GM19455 (cell line): ENCODE data around the gene EPHB1.

Experiments
- ATAC-seq: cut with Tn5 transposase; IDR thresholded peaks from one replicate; pipeline ENCODE4 v1.9.1; 2021; ENCODE audit not compliant: unreplicated experiment

The EPHB1 gene

DNA sequence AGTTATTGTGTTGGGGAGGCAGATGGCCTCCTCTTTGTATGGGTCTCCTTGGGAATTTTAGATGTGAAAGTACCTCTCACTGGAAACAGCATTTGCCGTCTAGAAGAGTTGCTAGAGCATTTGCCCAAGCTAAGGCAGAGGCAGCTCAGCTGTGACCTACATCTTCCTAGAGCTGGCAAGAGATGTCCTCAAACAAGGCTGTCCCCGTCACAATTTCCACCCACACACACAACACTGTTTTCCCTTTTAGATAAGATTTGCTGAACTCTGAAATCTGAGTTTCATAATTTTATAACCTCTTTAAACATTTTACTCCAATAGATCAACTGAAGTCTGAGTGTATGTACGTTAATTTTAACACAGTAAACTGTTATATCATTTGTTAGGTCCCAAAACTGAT, 352.6 kb downstream of the EPHB1 start:
- no peak for ATAC-seq

DNA sequence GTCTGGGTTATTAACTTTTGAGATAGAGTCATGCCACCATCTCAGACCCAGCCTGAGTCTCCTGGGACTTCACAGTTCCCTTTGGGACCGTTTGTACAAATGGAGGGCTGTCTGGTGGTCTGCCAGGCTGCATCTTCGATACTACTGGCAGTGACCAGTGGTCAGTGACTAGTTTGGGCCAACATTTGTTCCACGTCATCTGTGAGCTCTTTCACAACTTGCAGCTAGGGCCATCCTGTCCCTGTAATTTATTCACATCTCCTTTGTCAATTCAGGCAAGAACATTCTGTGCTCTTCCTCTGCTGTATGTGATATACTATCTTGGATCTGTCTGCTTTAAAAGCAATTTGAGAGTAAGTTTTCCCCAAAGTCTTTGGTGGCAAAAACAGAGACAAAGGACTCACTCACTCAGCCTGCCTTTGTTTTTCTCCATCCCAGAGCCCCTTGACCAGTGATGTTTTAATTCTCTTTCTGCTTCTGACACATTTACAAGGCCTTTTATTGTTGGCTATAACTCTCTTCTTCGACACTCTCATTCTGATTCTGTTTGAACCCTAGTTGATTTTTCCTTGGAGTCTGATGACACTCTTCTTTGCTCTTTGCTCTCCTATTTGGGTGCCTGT, 353.4 kb downstream of the EPHB1 start:
- ATAC-seq: no peak

DNA sequence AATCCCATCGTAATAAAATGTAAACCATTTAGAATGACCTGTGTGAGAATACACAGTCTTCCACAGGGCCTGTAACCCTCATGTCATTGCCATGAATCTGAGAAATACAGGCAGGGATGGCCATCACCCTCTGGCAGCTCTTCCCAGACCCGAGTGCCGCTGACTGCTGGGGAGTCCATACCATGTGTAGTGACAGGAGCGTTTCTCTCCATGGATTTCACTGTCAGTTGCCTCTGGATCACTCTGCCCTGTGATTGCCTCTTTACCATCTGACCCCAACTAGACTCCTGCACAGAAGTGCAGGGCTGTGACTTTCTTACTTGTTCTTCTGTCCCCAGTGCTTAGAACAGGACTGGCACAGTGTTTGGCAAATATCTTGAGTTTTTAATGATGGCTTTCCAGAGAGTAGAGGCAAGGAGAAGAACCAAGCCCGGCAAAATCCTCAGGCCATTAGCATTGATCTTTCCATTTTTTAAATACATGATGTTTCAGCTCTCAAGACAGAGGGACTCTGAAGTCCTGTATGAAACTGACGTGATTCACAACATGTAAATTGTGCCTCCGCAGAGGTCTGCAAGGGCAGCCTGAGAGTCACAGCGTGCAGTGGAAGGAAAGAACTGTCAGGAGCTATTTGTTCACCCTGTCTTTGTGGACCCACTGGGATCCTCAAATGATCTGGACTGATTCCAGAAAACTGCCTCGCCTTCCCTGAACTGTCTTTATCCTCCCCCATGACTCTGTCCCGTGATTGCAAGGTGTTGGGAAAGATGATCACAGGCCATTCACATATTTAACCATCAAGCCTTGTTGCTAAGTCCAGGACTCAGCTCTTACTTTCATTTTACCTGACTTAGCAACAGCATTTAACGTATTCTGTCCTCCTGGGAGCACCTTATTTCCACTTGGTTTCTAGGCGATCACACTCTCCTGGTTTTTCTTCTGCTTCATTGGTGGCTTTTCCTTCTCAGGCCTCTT, 354.9 kb downstream of the EPHB1 start:
- ATAC-seq: no peak

DNA sequence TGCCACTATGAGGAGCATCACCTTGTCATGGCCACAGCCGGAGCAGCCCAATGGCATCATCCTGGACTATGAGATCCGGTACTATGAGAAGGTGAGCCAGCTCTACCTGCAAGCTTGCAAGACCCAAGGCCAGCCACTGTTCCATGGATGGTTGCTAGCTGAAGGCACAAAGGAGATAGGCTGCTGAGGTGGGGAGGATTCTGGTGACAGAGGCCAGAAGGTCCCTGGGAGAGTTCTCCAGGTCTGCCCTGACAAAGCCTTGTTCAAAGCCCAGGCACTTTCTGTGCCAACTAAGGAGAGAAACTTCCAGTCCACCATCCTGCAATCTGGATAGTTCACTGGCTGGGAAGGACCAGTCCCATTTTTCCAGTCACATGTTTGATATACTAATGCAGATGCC, 359.1 kb downstream of the EPHB1 start:
- no peak for ATAC-seq

DNA sequence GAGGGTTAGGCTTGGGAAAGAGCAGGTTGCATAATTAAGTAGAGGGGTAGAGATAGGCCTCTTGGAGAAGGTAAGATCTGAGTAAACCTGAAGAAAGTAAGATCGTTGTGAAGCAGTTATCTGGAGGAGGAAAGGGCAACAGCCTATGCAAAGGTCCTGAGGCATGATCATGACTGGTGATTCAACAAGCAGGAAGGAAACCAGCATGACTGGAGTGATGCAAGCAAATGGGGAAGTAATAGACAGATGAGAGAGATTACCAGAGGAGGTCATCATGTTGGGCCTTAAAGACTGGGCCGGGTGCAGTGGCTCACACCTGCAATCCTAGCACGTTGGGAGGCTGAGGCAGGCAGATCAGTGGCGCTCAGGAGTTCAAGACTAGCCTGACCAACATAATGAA, 360.2 kb downstream of the EPHB1 start:
- ATAC-seq: no peak

DNA sequence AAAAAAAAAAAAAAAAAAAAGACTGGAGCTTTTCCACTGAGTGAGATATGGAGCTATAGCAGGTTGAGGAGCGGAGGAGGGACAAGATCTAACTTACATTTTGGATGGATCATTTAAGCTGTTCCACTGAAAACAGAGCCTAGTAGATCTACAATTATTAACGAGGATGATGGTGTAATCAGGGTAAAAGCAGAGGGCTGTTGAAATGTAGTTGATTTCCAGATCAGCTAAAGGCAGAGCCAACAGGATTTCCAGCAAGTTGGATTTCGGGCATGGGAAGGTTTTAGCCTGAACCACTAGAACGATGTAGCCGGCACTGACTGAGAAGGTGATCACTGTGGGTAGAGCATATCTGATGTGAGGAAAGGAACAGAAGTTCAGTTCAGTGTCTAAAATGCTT, 360.7 kb downstream of the EPHB1 start:
- no peak for ATAC-seq

DNA sequence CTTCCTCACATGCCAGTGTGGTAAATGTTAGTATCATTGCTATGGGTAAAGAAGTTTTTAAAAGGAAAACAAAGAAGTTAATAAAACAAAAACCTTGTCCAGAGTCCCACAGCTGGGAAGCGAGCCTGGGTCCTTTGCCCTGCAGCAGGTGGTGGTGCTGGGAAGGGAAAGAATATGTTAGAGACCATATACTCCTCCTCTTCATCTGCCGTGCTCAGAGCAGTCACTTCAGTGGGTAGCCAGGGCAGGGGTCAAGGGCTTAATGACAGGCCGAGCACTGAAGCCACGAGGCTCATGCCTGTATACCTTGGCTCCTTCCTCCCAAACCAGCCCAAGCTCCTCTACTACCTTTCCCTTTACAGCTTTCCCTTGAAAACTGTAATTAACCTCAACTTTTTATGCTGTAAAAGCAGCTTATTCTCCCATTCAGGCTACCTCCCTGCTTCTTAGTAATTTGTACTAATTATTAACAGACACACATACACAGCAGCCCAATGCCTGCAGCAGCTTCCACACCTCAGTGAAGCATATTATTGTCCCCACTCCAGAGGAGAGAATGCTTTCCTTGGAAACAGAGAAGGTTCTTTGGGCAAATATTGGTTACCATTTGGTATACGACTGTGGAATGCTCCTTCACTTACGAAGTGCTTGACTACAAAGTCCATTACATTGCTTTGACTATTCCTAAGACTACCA, 362.1 kb downstream of the EPHB1 start:
- ATAC-seq: no peak

DNA sequence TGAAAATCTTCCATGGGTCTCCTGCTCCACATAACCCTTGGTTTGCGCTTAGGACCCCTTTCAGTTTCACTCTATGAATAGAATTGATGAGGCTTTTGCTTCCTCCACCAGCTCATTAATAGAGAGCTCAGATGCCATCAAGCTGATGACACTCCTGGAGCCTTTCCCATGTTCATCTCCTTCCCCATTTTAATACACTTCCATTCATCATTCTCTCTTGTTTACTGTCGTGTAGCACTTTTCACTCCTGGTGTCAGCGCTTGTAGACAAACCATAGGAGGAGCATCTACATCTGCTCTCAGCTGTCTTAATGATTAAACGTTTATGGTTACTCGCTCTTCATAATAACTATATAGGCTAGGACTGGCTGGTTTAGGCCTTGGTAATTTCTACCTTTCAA, 363.5 kb downstream of the EPHB1 start:
- ATAC-seq: no peak

DNA sequence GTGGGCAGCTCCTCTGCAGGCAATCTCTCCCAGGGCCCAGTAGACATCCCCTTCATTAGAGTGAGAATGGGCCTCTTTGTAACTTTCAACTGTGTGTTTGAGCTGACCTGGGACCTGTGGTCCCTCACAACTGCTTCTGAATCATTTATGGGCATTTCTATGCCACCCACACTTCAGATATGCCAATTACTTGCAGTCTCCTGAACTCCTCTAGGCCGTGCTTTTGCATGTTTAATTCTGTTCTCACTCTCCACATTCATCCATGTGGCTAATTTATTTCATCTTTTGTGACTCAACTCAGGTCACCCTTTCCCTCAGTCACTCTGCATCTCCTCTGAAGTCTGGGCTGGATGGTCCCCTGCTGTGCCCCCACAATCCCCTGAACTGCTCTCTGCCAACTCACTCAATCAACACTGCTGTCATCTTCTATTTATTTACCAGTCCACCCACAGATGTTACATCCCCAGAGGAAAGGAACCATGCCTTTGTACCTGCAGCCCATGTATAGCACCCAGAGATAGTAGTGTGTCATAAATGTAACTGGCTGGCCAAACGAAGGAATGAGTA, 364.7 kb downstream of the EPHB1 start:
- ATAC-seq: no peak

DNA sequence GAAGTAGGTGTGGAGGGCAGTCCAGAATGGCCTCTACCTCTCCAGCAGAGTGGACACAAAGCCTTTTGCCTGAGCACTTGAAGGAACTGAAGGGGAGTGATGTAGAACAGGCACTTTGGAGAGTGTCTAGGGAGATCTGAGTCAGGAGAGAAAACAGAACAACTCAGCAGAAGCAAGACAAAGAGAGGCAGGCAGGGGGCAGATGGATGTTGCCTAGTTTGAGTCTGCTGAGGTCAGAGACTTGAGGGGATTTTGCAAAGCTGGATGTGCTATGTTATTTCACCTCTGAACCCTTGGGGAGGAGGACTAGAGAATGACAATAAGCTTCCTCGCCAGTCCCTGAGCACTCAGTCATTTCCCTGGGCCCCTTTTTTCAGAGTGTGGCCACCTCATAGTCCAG, 366.4 kb downstream of the EPHB1 start:
- no peak for ATAC-seq

DNA sequence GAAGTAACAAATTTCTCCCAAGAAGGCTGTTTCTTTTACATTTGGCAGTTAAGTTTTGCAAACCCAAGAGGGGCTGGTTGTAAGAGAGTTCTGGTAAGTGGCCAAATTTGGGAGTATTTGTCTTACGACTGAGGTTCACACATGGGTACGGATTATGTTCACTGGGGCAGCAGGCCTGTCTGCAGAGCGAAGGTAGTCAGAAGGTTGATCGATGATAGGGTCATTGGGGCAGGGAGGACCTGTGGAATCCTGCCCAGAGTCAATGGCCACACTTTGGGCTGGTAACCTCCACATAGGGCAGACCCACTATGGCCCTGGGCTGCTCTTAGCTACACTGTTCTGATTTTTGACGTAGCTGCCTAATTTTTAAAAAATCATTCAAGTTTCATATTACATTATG, 368.6 kb downstream of the EPHB1 start:
- no peak for ATAC-seq

DNA sequence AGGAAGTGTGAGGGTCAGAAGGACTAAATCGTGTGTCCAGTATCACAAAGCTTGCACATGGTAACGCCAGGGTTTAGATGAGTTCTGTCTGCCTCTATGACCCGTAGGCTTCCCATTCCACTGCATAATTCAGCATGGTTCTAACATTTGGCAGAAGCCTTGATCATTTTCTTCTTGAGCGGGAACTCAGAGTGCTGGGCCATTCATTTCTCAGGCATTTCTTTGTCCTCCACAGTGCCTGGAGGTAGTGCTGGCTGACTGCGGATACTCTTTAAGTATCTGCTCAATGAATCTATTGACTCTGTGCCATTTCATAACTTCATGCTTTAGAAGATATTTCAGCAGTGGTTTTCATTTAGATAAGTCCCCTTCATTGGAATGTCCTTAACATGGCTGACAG, 370.2 kb downstream of the EPHB1 start:
- no peak for ATAC-seq

DNA sequence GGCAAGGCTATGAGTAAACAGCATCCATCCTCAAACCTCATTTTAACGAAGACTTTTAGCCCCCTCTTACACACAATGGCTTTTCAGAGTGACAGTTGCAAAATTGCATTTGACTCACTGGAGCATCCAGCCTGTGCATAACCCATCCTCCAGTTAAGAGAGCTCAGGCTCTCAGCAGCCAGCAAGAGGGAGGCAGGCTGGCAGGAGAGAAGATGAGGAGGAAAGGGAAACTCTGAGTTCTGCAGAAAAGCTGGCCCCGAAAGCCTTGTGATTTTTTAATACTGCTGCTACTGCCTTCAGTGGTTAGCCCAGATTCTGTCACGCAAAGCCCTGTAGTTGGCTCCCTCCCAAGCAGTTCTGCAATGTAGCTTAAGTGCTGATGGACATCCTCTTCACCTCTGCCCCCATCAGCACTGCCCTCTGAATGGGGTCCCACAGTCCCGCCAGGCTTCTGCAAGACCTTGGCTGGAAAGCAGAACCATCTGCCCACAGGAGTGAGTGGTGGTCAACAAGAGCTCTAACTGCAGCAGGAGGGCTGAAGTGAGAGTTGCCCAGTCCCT, 371.3 kb downstream of the EPHB1 start:
- ATAC-seq: no peak

DNA sequence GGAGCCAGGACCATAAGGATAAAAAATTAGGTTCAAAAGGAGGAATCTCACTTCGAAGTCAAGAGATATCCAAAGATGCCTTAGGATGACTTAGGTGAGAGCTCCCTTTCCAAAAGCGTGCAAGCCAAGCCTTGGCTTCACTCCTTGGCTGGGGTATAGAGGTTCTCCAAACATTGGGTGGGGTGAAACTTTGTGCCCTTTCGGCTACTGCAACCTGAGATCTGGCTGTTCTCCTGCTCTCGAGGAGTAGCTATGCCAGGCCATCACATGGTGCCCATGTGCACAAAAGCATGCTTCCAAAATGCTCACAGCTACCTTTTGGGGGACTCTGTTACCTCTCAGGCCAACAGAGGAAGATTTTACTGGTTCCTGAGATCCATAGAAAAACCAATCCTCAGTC, 373.8 kb downstream of the EPHB1 start:
- no peak for ATAC-seq

DNA sequence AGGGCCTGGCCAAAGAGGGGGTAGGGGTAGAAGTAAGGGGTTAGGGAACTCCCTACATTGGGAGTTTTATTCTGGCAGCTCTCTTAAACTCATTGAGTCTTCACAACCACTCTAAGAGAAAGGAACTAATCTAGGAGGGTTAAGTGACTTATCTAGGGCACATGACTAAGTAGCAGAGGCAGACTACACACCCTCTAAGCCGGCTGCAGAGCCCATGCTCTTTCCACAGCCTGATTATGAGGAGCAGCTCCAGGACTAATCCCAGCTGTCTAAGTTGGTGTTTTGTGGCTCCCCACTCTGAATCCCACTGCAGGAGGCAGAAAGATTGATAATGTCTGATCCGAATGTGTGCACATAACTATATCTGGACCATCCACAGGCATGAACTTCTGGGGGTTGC, 374.6 kb downstream of the EPHB1 start:
- ATAC-seq: no peak

DNA sequence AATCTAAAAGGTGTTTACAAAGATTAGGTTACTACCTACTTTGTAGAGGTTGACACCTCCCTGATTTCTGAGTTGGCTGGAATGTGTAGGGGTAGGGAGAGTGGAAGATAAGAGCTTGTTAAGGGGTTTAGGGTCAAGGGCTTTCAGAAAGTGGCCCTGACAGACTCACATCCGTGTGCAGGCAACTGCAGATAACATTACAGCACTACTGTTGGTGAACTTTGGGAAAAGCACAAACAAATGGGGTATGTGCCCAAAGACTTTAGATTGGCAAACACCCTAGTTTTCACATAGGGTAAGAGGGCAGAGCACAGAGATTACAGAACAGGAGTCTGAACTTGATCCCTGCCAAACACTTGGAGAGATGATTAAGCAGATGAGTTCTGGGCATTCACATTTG, 375.7 kb downstream of the EPHB1 start:
- ATAC-seq: no peak

DNA sequence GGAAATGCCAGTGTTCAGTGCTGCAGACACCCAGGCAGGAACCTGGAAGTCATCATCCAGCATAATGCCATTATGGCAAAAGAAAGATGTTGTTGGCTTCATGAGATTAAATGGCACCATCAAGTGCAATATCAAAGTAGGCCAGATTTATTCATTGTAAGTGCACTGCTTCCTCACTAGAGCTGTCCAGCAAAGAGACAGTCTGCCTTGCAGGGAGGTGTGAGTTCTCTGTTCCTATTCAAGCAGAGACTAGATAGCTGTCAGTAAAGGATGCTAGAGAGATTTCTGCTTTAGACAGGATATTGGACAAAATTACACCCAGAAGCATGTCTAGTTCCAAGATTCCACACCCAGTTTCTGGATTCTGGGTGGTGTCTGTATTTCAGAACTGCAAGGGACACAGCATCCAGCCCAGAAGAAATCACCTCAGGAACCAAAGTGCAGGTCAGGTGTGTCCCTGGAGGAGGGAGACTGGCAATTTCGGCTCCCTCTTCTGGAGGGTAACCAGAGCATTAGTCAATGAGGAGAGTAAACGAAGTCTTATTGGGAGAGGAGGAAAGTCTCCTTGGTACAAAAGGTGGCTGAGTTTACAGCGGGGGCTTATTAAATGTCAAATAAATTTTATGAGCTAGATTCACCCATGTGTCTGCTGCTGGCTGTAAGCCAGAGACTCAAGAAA, 377.3 kb downstream of the EPHB1 start:
- no peak for ATAC-seq

DNA sequence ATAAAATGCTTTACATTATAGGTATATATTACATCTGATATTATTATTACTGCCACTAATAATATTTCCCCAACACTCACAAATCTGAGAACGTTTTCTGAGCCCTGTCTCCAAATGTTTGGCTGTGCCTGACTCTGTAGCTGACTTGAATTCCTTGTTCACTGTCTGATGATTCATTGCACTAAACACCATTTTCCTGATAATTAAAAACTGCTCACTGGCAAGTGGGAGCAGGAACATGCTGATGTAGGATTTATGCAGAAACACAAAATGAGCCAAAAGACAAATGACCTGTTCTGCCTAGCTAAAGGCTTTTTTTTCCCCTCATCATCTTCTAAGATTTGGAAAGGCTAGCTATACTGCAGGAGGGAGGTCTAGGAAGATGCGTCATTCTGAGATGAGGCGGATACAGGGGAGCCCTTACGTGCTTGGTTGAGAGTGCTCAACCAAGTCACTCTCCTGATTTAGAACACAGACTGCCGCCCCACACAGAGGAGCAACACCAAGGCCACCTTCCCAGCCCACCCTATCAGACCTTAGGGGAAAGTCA, 380.7 kb downstream of the EPHB1 start:
- ATAC-seq: no peak

DNA sequence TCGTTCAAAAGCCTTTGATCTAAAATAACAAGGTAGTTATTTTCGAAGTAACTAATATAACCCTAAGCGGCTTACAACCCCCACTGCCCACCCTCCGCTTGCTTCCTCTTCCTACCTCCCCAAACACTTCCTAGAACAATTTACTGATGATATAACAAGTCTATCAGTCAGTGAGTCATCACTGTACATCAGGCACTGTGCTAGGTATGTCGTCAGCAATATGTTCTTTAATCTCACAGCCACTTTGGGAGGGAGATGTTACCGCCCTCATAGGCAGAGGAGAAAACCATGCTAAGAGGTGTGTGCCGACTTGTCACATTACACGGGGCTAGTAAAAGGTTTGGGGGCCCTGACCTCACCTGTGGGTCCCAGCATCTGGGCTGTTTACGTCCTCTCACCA, 381.8 kb downstream of the EPHB1 start:
- no peak for ATAC-seq

DNA sequence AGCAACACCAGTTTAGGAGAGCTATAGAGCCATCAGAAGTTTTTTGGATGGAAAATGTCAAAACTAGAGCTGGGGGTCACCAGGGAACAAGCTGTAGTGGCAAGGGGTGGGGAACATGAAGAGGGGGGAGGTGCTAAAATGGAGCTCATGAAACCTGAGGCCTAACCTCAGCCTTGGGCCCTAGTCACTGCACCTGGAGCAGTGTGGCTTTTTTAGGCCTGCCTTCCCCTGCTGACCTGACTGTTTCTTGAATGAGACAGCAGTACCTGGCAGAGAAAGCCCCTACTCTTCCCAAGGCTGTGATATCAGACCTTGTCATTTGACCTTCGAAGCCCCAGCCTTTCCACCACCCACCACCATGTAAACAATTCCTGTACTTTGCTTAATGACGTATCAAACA, 383.5 kb downstream of the EPHB1 start:
- ATAC-seq: no peak
